ENCODE data around the gene XRCC5.
"Not testable (repeated sequence)": the region's sequence is repeated elsewhere in the genome, so short reads cannot be mapped to it uniquely, and the experiment has no call there.

XRCC5 gene

GRCh38 chr2:216201692-216202306, 92.7 kb downstream of the XRCC5 start:
- DNase-seq (ENCODE audit: low read depth) = no peak

GRCh38 chr2:216202626-216203250, 93.6 kb downstream of the XRCC5 start:
- DNase-seq (ENCODE audit: low read depth) = no peak

- DNase-seq (ENCODE audit: low read depth) = no peak
These were observed 96.3 kb downstream of the XRCC5 start for GRCh38 chr2:216205486-216205885.

- no peak for DNase-seq (ENCODE audit: low read depth)
These were observed 97.0 kb downstream of the XRCC5 start for GRCh38 chr2:216206041-216206703.

GRCh38 chr2:216206821-216207220, 97.7 kb downstream of the XRCC5 start:
- DNase-seq (ENCODE audit: low read depth) = no peak

- not testable (repeated sequence) for DNase-seq (ENCODE audit: low read depth)
These were observed 99.5 kb downstream of the XRCC5 start for GRCh38 chr2:216208661-216209060.

- no peak for DNase-seq (ENCODE audit: low read depth)
These were observed 101.8 kb downstream of the XRCC5 start for GRCh38 chr2:216210701-216211540.

- no peak for DNase-seq (ENCODE audit: low read depth)
These were observed 102.5 kb downstream of the XRCC5 start for GRCh38 chr2:216211614-216212145.

GRCh38 chr2:216214768-216215167, 105.6 kb downstream of the XRCC5 start:
- DNase-seq (ENCODE audit: low read depth) = no peak

GRCh38 chr2:216215658-216216390, 106.7 kb downstream of the XRCC5 start:
- no peak for DNase-seq (ENCODE audit: low read depth)

GRCh38 chr2:216216951-216217903, 108.1 kb downstream of the XRCC5 start:
- DNase-seq (ENCODE audit: low read depth) = no peak

GRCh38 chr2:216217904-216218260, 108.7 kb downstream of the XRCC5 start:
- DNase-seq (ENCODE audit: low read depth) = no peak

GRCh38 chr2:216219861-216220260, 110.7 kb downstream of the XRCC5 start:
- DNase-seq (ENCODE audit: low read depth) = no peak

- no peak for DNase-seq (ENCODE audit: low read depth)
These were observed 111.8 kb downstream of the XRCC5 start for GRCh38 chr2:216220976-216221375.

GRCh38 chr2:216221811-216222210, 112.7 kb downstream of the XRCC5 start:
- no peak for DNase-seq (ENCODE audit: low read depth)

GRCh38 chr2:216222650-216223352, 113.7 kb downstream of the XRCC5 start:
- DNase-seq (ENCODE audit: low read depth) = no peak

GRCh38 chr2:216224388-216224787, 115.2 kb downstream of the XRCC5 start:
- no peak for DNase-seq (ENCODE audit: low read depth)

- no peak for DNase-seq (ENCODE audit: low read depth)
These were observed 120.2 kb downstream of the XRCC5 start for GRCh38 chr2:216229277-216229914.

- no peak for DNase-seq (ENCODE audit: low read depth)
These were observed 122.7 kb downstream of the XRCC5 start for GRCh38 chr2:216231867-216232266.
